GM10248 (cell line): Measurements from ENCODE around the gene TAS2R20.

Experiments used
- CTCF ChIA-PET: fragments of 300-600 bp; sonication (Branson Sonifier 250); formaldehyde crosslinking; extraction: SDS; loops from one replicate; lab custom pipeline; 2021; ENCODE audit warnings: antibody characterized with exemption; lab: Yijun Ruan, JAX
- POLR2A ChIA-PET: fragments of 350-650 bp; sonication (Branson Sonifier 250); formaldehyde crosslinking; extraction: SDS; loops from one replicate; lab custom pipeline; 2020; ENCODE audit warnings: antibody characterized with exemption; lab: Yijun Ruan, JAX
- DNase-seq: peaks from one replicate; pipeline ENCODE4 v3.0.0; 2012; ENCODE audit errors: extremely low spot score
- CTCF ChIP-seq: IDR thresholded peaks from 2 replicates; pipeline ENCODE4 v1.5.1; 2012; ENCODE audit warnings: mild to moderate bottlenecking, low read depth; ENCODE audit errors: extremely low read depth, missing control alignments, control extremely low read depth

Gene TAS2R20

GRCh38 chr12:11022520-11022919, 24.4 kb upstream of the TAS2R20 start, which contains the start of gene TAS2R19:
TAS2R19 (minus strand) TSS chr12:11022620; CDS start chr12:11022571, 49 bp downstream.
- TF ChIP-seq CTCF, result no peak
- no peak for DNase-seq
- POLR2A ChIA-PET, result no interaction called here
- CTCF ChIA-PET, result no interaction called here

DNA sequence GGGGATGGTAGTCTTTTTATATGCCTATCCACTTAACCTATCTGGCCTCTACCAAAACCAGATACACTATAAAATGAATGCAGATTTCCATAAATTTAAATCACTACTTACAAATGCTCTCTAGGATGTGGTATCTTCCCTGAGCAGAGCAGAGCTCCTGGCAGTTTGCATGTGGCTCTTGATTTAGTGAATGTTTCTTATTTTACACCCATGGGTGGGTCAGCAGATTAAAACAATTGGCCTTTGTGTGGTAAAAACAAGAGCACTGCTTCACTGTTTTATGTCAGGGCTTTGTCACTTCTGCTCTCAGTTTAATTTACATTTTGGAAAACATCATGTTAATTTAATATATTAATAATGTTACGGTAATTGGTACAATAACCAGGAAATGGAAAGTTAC, 18.8 kb upstream of the TAS2R20 start:
- DNase-seq, result no peak
- no peak for TF ChIP-seq CTCF
- POLR2A ChIA-PET, result no interaction called here
- CTCF ChIA-PET, result no interaction called here

DNA sequence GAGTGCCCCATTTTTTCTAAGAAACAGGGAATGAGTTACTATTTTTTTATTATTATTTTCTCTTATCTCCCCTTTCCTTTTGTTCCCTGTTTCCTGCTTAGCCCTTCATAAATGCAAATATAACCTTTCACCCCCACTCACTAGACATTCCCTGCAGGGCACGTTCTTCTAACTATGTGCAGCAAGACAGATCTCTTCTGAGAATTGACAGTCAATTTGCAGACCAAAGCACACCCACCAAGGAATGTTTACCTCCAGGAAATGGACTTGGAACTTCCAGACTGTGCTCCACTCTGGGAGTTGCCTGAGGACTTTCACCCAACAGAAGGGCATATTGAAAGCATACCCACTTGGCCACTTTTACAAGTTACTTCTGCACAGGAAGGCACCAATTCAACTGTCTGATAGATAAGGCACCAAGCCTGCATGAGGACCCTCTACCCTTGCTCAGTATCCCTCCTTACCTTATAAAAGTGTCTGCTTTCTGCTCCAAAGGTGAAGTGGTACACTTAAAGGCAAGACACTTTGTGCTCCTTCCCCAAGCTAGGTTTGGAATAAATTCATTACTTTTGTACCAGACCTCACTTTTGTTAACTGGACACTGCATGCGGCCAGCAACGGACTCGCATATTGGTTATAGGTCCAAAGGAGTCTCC, 17.8 kb upstream of the TAS2R20 start:
- CTCF ChIA-PET, result no interaction called here
- DNase-seq, result no peak
- POLR2A ChIA-PET, result no interaction called here
- TF ChIP-seq CTCF, result no peak

- CTCF ChIA-PET, result no interaction called here
- DNase-seq, result no peak
- no peak for TF ChIP-seq CTCF
- POLR2A ChIA-PET, result no interaction called here
These were observed 16.1 kb upstream of the TAS2R20 start for GRCh38 chr12:11014234-11014633.

DNA sequence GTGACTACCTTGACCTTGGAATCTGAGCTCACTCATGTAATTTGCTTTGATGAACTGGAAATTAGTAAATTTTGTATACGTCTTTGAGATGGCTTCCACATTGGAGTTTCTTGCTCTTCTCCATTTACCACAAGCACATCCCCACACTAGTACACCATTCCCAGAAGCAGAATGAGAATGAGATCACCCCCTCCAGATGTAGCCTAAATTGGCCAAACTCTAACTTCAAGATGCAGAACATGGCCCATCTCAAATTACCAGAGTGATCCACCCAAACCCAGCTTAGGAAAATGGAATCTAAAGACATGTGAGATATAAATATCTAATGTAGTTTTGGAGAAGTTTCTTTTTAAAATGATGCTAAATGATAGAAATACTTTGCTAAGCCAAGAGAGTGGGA, 9.5 kb upstream of the TAS2R20 start:
- no peak for TF ChIP-seq CTCF
- CTCF ChIA-PET, result interaction anchor here (1.1 to 1.7 kb wide), 3 partner anchors 9 to 20 kb away, joined by 3 to 6 read pairs (median 3); no protein-coding TSS in a partner anchor
- POLR2A ChIA-PET, result no interaction called here
- DNase-seq, result no peak

- DNase-seq, result no peak
- no peak for TF ChIP-seq CTCF
- ChIA-PET CTCF (interaction anchor here (1.3 kb wide), 1 partner anchor 30 kb away, joined by 3 read pairs; no protein-coding TSS in a partner anchor), POLR2A (no interaction called here)
These were observed 3.8 kb downstream of the TAS2R20 start for GRCh38 chr12:10994307-10994706.
